H1 (cell line): ENCODE measurements around the gene PRDM5. TPM values are rescaled to one million over a fixed set of nuclear protein-coding genes. Genes with fewer than 3 reads are reported as not detected.

Experiments
- E2F6 ChIP-seq: IDR thresholded peaks from 2 replicates; pipeline ENCODE4 v1.6.1; 2012; ENCODE audit warnings: inconsistent platforms
- polyA plus RNA-seq, 7 experiments: library from polyadenylated mRNA; depleted of rRNA in 3 of 7; stranded (reverse) in 5 of 7; unstranded in 2 of 7; fragments of >200 nt in 5 of 7; fragments of 200-250 nt in 2 of 7; gene quantifications; 1 replicate in 5 of 7; 2 replicates in 1 of 7; 4 replicates in 1 of 7; pipeline versions ENCODE4 v1.2.1 to v1.2.3, GENCODE V29; 2011 to 2013; ENCODE audit warnings: missing spikeins in 2 of 7, mixed read lengths in 2 of 7
- total RNA-seq: library from RNA; stranded (reverse); fragmentation: NEBNext Ultra II Directional; extraction: Animal tissue kit (Norgen Biotek cat#: 25700); gene quantifications from 2 replicates; pipeline ENCODE4 v1.2.1, GENCODE V29; 2021

PRDM5 gene
- total and polyA plus RNA-seq, 2 of the 8 experiments (the other 6 are each of a cell fraction or from before 2014, with no cell fraction given): 8.2 to 23.4 TPM

DNA sequence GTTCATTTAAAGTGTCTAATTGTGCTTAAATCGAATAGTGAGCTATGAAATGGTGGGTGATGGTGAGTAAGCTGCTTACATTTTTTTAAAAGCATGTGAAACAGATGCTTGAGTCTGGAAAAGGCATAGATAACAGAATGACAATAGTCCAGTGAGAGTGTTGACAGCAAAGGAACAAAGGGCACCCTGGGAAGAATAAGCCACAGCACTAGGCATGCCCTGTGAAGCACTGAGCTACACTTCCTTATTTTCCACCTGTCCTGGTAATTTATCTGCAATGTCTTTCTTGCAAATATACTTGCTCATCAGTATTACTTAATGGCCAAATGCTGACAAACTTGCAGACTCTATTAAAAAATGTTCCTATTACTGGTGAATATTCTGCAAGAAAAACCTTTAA, 168.7 kb downstream of the PRDM5 start (continued):
- TF ChIP-seq E2F6: no peak
